GM19240 (cell line): Measurements from ENCODE around the gene SRGAP2B.
"Not testable (repeated sequence)": the region's sequence is repeated elsewhere in the genome, so short reads cannot be mapped to it uniquely, and the experiment has no call there.

Source experiments
- DNase-seq: peaks from one replicate; pipeline ENCODE4 v3.0.0; 2011; ENCODE audit warnings: low spot score; ENCODE audit not compliant: insufficient read length

The SRGAP2B gene

DNA sequence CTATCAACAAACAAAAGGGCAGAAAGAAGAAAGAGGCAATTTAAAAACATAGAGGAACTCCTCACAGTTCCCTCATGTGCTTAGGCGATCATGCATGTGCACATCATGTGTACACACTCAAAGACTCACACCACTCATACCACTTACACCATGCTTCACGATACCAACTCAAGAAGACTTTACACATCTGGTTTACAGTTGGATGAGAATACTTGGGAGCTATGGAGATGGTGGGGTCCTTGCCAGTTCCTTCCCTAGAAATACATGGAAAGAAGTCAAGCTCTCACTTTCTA is 96.2 kb downstream of the SRGAP2B start:
- not testable (repeated sequence) for DNase-seq

DNA sequence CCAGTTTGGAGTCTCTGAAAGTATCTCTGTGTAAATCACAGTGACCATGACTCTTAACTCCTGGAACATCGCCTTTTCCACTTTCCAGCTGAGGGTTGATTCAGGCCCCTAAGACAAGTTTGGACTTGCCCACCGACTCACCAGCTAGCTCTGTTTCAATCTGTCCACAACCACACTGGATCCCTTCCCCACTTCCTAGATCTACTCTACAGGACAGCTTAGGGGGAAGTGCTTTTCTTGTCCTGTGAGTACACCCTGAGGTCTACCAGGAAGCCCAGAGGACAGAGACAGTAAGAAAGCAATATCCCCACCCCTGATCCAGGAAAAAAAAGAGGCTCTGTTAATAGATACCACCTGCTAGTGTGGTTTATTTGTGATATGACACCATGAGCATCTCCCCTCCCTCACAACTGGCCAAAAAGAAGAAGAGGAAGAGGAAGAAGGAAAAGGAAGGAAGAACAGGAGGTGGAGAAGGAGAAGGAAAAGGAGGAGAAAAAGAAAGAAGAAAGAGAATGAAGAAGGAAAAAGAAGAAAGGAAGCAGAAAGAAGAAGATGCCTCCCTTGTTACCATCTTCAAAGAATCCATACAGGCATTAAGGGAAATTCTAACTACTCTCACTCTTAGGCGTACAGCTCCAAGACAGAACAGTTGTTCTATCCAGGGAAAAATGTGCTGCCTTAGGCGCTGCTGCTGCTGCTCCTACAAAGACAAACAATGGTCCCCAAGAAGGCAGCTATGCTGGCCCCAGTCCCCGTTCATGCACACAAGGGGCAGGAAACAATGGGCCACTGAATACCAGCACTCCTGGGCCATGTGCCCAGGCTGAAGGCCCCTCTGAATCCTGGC is 96.8 kb downstream of the SRGAP2B start:
- not testable (repeated sequence) for DNase-seq

DNA sequence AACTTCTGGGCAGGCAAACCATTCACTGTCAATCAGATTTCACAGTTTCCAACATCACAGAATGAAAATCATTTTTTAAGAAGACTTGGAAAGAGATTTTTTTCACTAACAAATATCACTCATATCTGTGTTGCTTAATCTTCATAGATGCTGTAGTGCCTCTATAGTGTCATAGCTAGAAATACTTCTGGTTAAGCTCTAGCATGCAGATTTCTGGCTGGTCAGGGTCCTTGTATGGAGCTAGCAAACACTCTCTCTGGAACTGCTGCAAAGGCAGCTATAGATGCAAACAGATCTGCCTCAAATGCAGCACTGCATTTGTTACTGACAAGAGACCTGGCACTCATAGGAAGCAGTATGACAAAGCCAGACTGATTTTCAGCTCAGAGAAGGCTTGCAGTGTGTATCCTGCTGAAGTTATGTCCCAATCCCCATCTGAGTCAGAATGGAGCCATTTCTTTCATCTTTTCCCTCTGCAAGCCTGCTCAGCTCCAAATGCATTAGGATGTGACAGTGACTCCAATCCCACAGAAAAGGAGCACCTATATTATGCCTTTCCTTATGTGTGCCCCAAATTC is 99.2 kb downstream of the SRGAP2B start:
- not testable (repeated sequence) for DNase-seq

DNA sequence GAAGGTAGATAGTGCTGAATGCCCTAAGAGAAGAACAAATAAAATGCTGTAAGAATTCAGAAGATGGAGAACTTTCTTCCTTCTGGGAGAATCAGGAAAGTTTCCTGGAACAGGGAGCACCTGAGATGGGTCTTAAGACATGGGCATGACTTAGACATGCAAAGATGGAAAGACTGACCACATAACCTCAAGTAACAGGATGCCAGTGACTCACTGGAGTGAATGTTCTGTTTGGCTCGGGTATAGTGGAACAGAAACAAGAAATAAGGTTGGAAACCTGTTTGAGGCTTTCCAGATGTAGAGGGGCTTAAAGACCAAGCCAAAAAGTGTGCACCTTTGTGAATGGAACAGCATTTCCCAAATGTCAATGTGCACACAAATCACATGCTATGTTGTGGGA is 102.2 kb downstream of the SRGAP2B start:
- not testable (repeated sequence) for DNase-seq

DNA sequence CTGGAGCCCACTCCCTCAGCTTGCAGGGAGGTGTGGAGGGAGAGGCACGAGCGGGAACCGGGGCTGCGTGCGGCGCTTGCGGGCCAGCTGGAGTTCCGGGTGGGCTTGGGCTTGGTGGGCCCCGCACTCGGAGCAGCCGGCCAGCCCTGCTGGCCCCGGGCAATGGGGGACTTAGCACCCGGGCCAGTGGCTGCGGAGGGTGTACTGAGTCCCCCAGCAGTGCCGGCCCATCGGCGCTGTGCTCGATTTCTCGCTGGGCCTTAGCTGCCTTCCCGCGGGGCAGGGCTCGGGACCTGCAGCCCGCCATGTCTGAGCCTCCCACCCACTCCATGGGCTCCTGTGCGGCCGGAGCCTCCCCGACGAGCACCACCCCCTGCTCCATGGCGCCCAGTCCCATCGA is 104.5 kb downstream of the SRGAP2B start:
- DNase-seq, result not testable (repeated sequence)

DNA sequence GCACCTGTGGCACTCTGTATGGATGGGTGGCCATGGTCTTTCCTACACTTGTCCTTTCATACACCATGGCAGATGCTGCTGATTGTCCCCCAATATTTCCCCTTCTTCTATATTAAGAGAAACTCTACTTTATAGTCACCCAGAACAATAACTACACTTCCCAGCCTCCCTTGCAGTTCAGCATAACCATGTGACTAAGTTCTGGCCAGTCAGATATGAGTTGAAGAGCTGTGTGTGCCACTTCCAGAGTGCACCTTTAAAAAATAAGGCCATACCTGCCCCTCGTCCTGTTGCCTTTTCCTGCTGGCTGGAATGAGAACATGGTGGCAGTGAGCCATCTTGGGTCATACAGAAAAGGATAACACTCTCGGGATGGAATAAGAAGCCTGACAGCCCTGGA is 108.0 kb downstream of the SRGAP2B start:
- not testable (repeated sequence) for DNase-seq

DNA sequence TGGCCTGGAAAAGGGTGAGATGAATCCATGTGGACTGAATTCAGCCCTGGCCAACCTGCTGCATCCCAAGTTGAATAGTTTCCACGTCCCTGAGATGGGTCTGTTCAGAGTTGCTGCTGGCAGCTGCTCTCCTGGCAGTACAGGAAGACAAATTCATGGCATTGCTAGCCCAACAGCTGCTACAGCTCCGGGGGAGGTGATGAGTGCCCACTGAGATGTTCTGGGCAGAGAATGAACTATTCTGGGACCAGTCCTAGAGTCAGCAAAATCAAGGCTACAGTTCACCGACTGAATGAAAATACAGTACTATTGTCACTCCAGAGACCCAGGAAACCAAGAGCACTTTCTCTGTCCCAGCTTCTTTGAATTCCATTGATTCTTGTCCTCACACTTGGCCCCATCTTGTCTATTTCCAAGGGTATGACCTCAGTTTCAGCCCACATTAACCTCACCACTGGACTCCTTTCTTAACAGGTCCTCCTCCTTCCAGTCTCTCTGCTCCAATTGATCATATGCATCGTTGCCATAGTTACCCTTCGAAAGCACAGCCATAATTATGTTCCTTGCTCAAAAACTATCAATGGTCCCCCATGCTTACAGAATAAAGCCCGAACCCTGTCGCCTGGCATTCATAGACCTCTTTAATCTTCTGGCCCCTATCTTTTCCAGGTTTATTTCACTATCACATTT is 108.8 kb downstream of the SRGAP2B start:
- not testable (repeated sequence) for DNase-seq

DNA sequence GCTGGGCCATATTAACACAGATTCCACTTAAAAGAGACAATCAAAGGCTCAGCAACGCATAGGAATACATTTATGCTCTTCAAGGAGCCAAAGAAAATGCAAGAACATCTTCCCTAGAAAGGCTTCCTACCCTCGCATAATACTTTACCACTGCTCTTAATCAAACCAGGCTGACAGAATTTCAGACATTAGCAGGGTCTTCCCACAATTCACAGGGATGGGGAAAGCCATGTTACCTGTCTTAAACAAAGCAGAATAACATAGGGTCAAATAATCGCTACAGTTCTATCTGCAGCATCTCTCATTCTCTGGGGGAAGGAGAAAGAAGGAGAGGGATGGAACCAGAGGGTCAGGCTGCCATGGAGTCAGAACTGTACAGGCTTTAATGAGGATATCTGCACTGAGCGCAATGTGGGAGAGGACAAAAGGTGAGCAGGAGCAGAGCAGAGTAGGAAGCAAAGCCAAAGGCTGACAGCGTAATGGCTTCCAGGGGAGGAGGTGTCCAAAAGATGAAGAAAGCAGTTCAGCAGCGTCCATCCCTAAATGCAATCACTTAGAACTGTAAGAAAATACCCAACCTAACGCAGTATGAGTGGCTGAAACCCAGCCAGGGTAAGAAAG is 109.5 kb downstream of the SRGAP2B start:
- DNase-seq, result not testable (repeated sequence)

DNA sequence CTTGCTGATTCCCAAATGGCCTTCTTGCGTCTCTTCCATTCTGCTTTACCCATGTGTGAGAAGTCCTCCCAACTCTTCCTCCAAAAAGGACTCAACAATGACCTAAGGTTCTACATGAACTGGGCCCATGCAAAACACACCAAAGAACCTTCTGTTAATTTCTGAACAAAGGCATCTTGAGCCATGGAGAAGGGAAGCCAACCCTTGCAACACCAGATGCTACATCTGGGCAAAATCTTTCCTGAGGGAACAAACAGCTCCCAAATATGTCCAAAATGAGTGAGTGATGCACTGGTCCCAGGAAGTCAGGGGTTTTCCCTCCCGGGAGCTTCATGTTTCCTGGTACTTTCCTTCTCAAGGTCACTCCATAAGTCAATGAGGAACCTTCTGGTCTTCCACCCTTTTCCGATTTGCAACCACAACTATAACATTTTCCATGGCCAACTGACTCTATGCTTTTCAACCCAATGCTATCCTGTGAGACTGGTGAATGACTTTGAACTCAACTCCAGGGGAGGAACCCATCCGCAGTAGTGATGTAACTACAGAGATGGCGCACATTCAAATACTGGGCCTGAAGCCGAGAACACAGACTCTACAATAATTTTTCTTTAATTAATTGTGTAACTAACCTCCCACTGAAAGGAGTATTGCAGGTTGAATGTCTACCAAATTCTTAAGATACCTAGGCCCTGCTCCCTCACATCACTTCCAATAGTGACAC is 112.2 kb downstream of the SRGAP2B start:
- DNase-seq, result not testable (repeated sequence)

DNA sequence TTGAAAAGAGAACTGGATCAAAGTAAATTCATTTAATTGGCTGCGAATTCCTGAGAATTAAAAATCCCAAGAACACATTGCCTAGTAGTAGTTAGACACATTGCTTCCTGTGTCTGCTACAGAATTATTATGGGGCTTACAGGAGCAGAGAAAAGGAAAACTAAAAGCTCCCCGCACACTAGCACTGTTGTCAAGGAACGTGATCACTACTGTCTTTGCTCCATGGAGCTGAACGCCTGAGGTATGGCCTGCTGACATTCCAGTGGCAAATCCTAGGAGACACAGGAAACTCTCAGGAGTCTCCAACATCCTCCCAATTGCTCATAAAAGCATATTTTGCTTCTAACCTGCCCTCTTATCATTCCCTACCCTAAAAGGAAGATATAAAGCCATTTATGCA is 114.0 kb downstream of the SRGAP2B start:
- DNase-seq, result not testable (repeated sequence)

DNA sequence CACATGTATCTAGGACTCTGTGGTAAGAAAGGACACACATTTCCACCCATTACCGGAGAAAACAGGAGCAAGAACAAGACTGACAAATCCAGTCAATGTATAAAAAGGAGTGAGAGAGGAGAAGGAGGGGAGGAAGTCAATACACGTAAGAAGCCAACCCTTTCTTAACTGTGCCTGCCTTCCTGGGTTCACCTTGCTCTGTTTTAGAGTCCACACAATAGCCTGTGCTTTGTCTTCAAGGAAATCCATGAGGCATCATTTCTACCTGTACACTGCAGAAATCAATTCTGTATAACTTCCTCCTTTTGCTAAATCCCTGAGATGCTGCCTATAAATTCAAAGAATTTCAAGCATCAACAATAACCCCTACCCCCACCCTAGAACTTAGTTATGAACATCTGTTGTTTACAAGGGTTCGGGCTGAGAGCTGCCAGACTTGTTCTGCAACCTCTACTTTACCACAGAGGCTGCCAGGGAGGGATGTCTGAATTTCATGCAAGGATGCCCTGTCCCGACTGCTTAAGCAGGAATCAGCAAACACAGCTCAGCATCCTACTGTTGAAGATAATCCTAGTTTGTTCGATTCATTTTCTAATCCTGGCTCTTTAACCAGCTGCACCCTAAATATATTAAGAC is 115.0 kb downstream of the SRGAP2B start:
- not testable (repeated sequence) for DNase-seq

DNA sequence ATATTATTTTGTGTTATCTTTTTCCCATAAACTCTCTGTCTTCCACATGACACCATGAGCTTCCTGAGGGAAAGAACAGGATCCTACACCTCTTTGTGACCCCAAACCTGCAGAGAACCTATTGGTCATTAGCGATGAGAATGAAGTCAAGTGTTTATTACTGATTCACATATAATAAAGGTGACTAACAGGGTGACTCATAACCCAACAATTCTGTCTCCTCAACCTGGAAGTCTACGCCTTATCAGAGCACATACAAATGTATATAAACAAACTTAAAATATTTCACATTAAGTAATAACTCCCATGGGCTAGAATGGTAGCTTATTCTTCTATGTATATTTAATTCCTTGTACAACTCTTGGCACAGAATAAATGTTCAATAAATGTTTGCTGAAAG is 117.3 kb downstream of the SRGAP2B start:
- not testable (repeated sequence) for DNase-seq

DNA sequence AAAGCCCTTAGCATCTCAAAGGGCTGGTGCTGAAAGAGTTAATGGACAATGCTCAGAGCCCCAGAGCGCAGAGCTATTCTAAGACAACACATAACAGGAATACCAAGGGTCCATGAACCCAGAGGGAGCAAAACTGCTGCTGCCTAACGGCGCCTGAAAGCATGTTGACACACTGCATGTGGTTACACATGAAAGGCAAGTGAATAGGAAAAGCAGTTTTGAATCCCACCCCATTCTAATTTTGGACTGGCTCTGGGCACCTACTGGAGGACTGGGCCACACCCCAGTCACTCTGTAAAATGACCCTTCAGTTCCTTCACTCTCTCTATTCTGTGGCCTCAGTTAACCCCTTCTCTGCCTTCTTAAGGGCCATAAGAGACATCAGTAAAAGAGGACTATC is 123.2 kb downstream of the SRGAP2B start:
- not testable (repeated sequence) for DNase-seq

DNA sequence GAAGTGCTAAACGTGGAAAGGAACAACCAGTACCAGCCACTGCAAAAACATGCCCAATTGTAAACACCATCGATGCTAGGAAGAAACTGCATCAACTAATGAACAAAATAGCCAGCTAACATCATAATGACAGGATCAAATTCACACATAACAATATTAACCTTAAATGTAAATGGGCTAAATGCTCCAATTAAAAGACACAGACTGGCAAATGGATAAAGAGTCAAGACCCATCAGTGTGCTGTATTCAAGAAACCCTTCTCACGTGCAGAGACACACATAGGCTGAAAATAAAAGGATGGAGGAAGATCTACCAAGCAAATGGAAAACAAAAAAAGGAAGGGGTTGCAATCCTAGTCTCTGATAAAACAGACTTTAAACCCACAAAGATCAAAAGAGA is 128.6 kb downstream of the SRGAP2B start:
- DNase-seq, result not testable (repeated sequence)

DNA sequence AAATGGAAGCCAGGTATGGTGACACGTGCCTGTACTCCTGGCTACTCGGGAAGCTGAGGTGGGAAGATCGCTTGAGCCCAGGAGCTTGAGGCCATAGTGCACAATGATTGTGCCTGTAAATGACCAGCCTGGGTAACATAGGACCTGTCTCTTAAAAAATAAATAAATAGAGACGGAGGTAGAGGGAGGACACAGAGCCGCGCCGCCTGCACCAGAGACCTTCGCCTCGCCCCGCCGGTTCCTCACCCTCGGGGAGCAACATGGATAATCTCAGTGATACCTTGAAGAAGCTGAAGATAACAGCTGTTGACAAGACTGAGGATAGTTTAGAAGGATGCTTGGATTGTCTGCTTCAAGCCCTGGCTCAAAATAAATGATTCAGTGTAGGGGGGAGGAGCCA is 130.4 kb downstream of the SRGAP2B start:
- not testable (repeated sequence) for DNase-seq

DNA sequence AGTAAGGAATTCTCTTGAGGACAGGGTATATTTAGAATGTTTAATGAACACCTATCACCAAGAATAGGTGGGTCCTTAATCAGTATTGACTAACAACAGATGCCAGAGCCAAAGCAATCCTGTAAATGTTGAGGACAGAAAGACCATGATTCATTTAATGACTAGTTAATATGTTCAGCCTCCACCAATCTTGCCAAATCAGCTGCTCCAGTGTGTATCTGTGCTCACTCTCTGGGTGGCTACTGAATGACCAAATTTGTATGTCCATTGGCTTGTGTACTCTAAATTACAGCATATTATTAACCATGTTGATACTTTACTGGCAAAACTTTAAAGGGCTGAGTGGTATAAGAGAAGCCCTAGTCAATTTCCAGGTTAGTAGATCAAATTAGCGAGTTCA is 130.9 kb downstream of the SRGAP2B start:
- not testable (repeated sequence) for DNase-seq

DNA sequence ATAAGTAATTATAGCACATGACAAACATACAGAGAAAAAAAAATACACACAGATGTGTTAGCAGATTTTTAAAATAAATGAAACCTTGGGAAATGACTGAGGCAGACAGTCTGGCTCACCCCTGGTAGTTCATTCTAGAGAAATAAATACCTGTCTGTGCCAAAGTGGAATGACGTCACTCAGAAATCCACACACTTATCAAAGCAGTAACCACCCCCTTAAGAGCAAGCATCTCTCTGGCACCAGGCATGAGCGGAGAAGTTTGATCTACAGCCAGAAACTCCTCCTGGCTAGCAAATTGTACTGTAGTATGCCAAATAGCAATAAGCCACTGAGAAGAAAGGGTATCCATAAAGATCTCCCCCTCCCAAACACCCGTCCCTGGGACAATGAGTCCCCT is 131.6 kb downstream of the SRGAP2B start:
- not testable (repeated sequence) for DNase-seq

DNA sequence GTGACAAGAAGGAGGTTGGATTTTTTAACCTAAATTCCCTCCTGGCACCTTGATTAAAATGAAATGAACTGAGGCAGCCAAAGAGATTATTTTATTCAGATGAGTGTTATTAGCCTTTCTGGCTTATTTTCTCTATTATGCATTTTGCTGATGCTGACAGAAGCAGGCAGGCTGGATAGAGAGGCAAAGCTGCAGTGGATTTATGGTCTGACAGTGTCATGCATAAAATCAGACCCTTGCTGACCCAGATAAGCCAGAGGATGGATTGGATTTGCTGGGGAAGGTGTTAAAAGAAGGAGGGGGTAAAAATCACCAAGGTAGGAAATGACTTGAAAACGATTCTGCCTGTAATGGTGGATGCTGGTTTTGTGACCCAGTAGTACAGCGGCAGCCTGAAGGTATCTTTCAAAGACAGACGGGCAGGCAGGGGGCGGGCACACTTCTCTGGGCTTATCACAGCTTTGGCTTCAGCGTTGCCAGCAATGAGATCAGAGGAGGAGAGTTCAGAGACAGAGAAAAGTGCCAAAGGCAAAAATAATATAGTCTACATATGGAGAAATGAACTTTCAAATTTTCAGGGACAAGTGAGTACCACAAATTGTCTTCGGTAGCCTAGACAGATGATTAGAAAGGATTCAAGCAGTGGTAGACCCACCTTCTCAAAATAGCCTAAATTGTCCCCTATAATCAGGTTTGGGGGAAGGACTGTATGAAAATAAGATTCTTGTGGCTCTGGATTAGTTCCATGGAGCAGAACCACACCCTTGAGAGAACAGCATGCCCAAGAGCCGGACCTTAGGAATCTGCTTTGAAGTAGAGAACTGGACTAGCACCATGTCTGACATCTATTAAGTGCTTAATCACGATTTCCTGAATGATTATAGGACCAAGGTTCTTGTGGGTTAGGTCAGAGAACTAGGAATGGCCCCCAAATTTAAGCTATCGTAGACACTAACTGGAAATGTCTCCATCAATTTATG is 133.2 kb downstream of the SRGAP2B start:
- not testable (repeated sequence) for DNase-seq

DNA sequence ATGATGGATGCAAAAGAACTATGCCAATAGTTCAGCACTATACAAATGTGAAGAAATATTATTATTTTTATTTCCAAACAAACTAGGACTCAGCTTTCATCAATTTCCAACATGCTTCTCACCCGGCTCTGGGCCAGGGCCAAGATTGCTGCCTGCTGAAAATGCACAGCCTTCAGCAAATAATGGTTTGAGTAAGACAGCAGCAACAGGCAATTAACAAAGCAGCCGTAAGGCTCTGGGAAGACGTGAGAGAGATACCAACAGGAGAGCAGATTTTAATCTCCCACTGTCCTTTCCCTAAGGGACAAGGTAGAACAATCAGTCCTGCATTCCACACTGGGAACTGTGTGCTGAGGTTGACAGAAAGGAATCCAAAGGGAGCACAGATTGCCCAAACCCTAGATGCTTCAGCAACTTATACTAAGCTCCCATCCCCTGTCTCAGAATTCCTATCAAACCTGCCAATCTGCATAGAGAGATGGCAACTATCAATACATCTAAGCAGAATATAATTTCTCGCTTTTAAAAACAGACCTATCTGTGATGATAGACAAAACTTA is 134.1 kb downstream of the SRGAP2B start:
- DNase-seq, result not testable (repeated sequence)
